Heart left ventricle (tissue), 13 donors: ENCODE measurements around the gene MAN2B2.

Experiments
- CTCF ChIP-seq, 12 donors: fragments of 200-600 bp; sonication (generic) in 4 of 12; IDR thresholded peaks; one replicate each; pipeline versions ENCODE4 v1.5.0 to v1.8.0; 2018 to 2022; ENCODE audit warnings: antibody characterized with exemption in 12 of 12, mild to moderate bottlenecking in 5 of 12
- POLR2A ChIP-seq, 2 donors: fragments of 450-650 bp; IDR thresholded peaks; one replicate each; pipeline ENCODE4 v1.6.1; 2017; ENCODE audit warnings: antibody characterized with exemption in 2 of 2, mild to moderate bottlenecking in 2 of 2, moderate library complexity in 2 of 2
- donor health status: ischemic (EF 13 %, LVEDD 7.1; RV severe dilation, severe dysfunction).
- donor health status: DM: no; HTN: yes; CAD: no.
- donor health status: DM: no; HTN: no; CAD: no.
- donor health status: ischemic (EF 25% LVEDD 6.9; RV normal size, moderate dysfunction).
- donor health status: ischemic (EF 25% LVEDD 5.7; RV mildly dilated, moderate dysfunction).
- donor health status: ischemic (EF 35%, LVEDD 5.7; RV mildly dilated, moderate dysfunction).
- donor health status: nonischemic (EF 11% LVEDD 7.7; RV severe dilation, severe dysfunction).
- donor health status: DM: yes; HTN: yes; CAD: no.
- donor health status: PGD.
- donor health status: ischemic (EF 29% LVEDD 5.4; RV normal size, mild dysfunction).
- donor health status: nonischemic (EF 23%, LVEDD 6.1; RV moderate dilation, normal function).

DNA sequence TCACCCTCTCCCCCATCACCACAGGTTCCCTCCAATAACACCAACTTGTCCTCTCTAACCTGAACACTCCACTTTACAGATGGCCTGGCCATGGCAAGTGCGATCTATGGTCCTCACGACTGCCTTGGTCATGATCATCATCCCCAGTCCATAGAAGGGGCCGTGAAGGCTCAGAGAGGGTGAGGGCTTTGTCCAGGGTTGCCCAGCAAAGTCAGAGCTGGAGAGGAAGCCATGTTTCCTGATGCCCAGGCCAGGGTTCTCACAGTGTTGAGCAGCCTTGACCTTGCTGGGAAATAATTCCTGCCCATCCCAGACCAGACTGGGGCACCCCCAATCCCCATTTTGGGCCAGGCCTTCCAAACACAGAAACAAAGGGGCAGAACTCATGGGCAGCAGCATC, 42.9 kb upstream of the MAN2B2 start:
- TF ChIP-seq CTCF (IDR thresholded peaks at IDR 0.05) (no peak), POLR2A (IDR thresholded peaks at IDR 0.05) (no peak)
